ENCODE results near the gene RPS26.

Gene RPS26

GRCh38 chr12:56028511-56029165 lies 13.1 kb upstream of the RPS26 start:
- TF ChIP-seq, protein P1, sequence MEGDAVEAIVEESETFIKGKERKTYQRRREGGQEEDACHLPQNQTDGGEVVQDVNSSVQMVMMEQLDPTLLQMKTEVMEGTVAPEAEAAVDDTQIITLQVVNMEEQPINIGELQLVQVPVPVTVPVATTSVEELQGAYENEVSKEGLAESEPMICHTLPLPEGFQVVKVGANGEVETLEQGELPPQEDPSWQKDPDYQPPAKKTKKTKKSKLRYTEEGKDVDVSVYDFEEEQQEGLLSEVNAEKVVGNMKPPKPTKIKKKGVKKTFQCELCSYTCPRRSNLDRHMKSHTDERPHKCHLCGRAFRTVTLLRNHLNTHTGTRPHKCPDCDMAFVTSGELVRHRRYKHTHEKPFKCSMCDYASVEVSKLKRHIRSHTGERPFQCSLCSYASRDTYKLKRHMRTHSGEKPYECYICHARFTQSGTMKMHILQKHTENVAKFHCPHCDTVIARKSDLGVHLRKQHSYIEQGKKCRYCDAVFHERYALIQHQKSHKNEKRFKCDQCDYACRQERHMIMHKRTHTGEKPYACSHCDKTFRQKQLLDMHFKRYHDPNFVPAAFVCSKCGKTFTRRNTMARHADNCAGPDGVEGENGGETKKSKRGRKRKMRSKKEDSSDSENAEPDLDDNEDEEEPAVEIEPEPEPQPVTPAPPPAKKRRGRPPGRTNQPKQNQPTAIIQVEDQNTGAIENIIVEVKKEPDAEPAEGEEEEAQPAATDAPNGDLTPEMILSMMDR (IDR thresholded peaks at IDR 0.05; ENCODE audit: insufficient read depth, missing control alignments), result no peak
- no peak for FAIRE-seq
- DNase-seq (ENCODE audit: insufficient read length, low spot score), result no peak

GRCh38 chr12:56029166-56029519 lies 12.6 kb upstream of the RPS26 start:
- no peak for FAIRE-seq
- no peak for DNase-seq (ENCODE audit: insufficient read length, low spot score)
- TF ChIP-seq, protein P1 (IDR thresholded peaks at IDR 0.05; ENCODE audit: insufficient read depth, missing control alignments), result no peak

DNA sequence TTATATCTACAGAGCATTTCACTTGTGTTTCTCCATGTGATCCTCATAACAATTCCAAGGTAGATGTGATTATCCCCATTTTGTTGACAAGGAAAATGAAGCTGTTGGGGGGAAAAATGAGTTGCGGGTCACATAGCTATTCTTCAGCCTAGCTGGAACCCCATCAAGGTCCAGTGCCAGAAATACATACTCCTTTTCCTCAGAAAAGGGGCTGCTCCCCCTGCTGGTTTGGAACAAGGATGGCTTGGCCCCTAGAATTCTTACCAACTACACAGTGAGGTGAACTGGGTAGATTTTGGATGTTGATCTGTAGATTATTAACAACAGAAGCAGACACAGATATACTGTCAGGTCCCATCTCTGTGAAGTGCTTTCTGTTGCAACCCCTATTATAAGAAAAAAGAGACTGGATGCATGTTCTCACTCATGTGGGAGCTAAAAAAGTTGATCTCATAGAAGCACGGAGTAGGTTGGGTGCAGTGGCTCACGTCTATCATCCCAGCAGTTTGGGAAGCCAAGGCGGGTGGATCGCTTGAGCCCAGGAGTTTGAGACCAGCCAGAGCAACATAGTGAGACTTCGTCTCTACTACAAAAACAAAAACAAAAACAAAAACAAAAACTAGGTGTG lies 11.9 kb upstream of the RPS26 start:
- TF ChIP-seq, protein P1 (IDR thresholded peaks at IDR 0.05; ENCODE audit: insufficient read depth, missing control alignments), result peak; percentile 67
- no peak for DNase-seq (ENCODE audit: insufficient read length, low spot score)
- no peak for FAIRE-seq

DNA sequence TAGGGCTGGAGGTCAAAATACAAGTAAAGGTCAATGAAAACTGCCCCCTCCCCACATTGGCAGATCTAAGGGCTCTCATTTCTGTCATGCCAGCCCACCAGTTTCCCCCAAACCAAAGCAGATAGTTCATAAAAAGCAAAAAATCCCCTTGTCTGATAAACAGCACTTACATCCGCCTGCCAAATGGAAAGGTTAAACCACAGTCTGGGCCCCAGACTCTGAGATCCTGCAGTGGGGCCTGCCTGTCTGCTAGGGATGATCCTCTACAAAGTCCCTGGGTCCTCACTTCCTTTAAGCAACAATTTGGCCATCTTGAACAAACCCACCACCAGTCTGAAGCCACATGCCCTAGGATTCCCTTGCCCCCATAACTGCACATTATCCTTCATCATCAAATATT lies 9.7 kb upstream of the RPS26 start:
- FAIRE-seq (no peak), DNase-seq (ENCODE audit: insufficient read length, low spot score) (no peak)
- TF ChIP-seq, protein P1 (IDR thresholded peaks at IDR 0.05; ENCODE audit: insufficient read depth, missing control alignments), result no peak

- TF ChIP-seq, protein P1 (IDR thresholded peaks at IDR 0.05; ENCODE audit: insufficient read depth, missing control alignments), result no peak
- FAIRE-seq (no peak), DNase-seq (ENCODE audit: insufficient read length, low spot score) (no peak)
Measured at GRCh38 chr12:56034586-56035332, 7.0 kb upstream of the RPS26 start.

GRCh38 chr12:56037161-56037560 lies 4.6 kb upstream of the RPS26 start:
- TF ChIP-seq, protein P1 (IDR thresholded peaks at IDR 0.05; ENCODE audit: insufficient read depth, missing control alignments), result no peak
- FAIRE-seq (no peak), DNase-seq (ENCODE audit: insufficient read length, low spot score) (no peak)

All from D721Med (cell line).